Psoas muscle (tissue), 8 donors: ENCODE results near the gene HCN4. TPM values are rescaled to one million over a fixed set of nuclear protein-coding genes. Genes with fewer than 3 reads are reported as not detected.
A peak's percentile ranks its signal among the peaks of the same experiment; 100 is the strongest.
"Not testable (repeated sequence)": the region's sequence is repeated elsewhere in the genome, so short reads cannot be mapped to it uniquely, and the experiment has no call there.

Experiments
- ATAC-seq, 4 donors: fragments of 200-7000 bp; cut with Tn5 transposase; one replicate each; pipeline ENCODE4 v1.9.1; 2020; ENCODE audit warnings: moderate library complexity in 3 of 4, mild to moderate bottlenecking in 2 of 4
- DNase-seq, 2 donors: peaks; one replicate each; pipeline ENCODE4 v3.0.0-alpha.2; 2020
- H3K27ac ChIP-seq: fragments of 200-600 bp; one replicate; pipeline ENCODE4 v1.8.0; 2022
- H3K27me3 ChIP-seq, 3 donors: fragments of 200-600 bp in 1 of 3; one replicate each; pipeline versions ENCODE4 v1.6.1 to v1.8.0; 2013 to 2022; ENCODE audit warnings: low read length in 2 of 3, mild to moderate bottlenecking in 2 of 3, moderate library complexity in 1 of 3; ENCODE audit not compliant: insufficient read depth in 3 of 3
- H3K36me3 ChIP-seq, 2 donors: fragments of 200-600 bp in 1 of 2; one replicate each; pipeline versions ENCODE4 v1.6.1 to v1.8.0; 2013 to 2022; ENCODE audit warnings: low read depth in 1 of 2, mild to moderate bottlenecking in 1 of 2, moderate library complexity in 1 of 2; ENCODE audit not compliant: insufficient read depth in 1 of 2
- H3K4me1 ChIP-seq: fragments of 200-600 bp; one replicate; pipeline ENCODE4 v1.8.0; 2022
- H3K4me3 ChIP-seq: fragments of 200-600 bp; one replicate; pipeline ENCODE4 v1.8.0; 2022; ENCODE audit warnings: mild to moderate bottlenecking
- H3K9me3 ChIP-seq: fragments of 200-600 bp; one replicate; pipeline ENCODE4 v1.8.0; 2022
- WGBS, 3 donors: extraction: QIAGEN DNeasy Blood & Tissue Kit; methylation state at CpG; one replicate each; pipeline versions ENCODE4 v1.1.6 to v1.1.7; 2013; 5-methylcytosine and 5-hydroxymethylcytosine counted together
- intact Hi-C, 2 donors: fragments of 100-400 bp; cut with DNase I; formaldehyde crosslinking; loops; one replicate each; pipeline versions ENCODE4 v1.11.0 to v1.14.2; 2022
- polyA plus RNA-seq, 3 donors: library from polyadenylated mRNA; stranded (reverse); fragments of 200-250 nt; gene quantifications; one replicate each; pipeline ENCODE4 v1.2.3, GENCODE V29; 2013
- total RNA-seq, 4 donors: library from RNA; stranded (reverse); fragmentation: NEBNext Ultra II Directional in 2 of 4; extraction: Animal tissue kit (Norgen Biotek cat#: 25700) in 2 of 4; gene quantifications; one replicate each; pipeline versions ENCODE4 v1.2.1 to v1.2.4, GENCODE V29; 2021 to 2023
- TF ChIP-seq, protein P1 (sequence below): fragments of 200-600 bp; IDR thresholded peaks from one replicate; pipeline ENCODE4 v1.8.0; 2022; ENCODE audit warnings: antibody characterized with exemption
- donor health status: healthy with polysubstance abuse.
- donor health status: DM: no; HTN: no; CAD: no; lungs with moderate emphysema.
- donor health status: Bipolar disorder and iron deficiency.
- donor health status: healthy.
- donor health status: DM: yes; HTN: yes; CAD: no.
- donor health status: DM: no; HTN: no; CAD: no.
- donor health status: DM: no; HTN: no; CAD: no.
- donor health status: DM: yes; HTN: yes; CAD: no.

The HCN4 gene
- total and polyA plus RNA-seq, 7 donors, result not detected

DNA sequence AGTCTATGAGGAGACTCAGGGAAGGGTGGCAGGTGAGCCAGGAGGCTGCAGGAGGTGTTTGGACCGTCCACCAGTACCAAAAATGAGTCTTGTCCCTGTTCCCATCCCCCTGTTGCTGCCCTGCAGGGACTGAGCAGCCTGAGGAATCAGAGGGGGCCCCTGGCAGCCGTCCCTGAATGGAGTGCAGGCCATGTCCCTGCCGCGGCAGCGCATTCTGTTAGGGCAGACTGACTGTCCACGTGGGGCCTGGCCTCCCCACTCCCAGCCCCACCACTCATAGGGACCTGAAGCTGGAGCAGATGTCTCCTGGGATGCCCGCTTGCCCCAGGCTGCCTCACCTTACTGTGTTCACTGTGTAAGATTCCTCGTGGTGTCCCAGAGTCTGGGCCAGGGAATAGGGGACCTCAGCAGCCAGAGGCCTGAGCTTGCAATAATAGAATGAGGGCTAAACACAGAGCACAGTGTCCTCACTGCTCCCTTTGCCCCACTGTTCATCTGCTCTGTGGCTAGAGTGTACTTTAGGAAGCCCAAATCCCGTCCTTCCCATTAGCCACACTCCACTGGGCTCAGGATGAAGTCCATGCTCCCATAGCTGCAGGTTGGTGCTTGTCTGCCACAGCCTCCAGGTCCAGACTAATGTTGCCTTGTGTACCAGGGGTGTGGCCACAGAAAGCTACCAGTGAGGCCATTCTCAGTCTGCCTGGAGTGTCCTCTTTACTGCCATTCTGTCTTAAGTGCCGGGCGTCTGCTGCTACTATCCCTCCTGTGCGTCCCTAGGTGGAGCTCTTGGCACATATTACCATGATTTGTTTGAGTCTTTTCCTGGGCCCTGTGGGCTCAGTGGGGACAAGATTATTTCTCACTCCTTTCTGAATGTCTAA lies 63.2 kb downstream of the HCN4 start:
- no peak for DNase-seq
- no peaks in the 10 kb centered on the region for H3K9me3 ChIP-seq
- H3K4me1 ChIP-seq, result no peaks in the 10 kb centered on the region
- no peak overlapping the region for H3K4me3 ChIP-seq
- peak in 2 of 4 donors; percentile 38 to 41 for ATAC-seq
- WGBS, 3 donors, result 79 to 81% (median 80%) methylated on average over 12 of the region's 12 CpGs
- H3K27me3 ChIP-seq, result no peaks in the 10 kb centered on the region
- TF ChIP-seq, protein P1, sequence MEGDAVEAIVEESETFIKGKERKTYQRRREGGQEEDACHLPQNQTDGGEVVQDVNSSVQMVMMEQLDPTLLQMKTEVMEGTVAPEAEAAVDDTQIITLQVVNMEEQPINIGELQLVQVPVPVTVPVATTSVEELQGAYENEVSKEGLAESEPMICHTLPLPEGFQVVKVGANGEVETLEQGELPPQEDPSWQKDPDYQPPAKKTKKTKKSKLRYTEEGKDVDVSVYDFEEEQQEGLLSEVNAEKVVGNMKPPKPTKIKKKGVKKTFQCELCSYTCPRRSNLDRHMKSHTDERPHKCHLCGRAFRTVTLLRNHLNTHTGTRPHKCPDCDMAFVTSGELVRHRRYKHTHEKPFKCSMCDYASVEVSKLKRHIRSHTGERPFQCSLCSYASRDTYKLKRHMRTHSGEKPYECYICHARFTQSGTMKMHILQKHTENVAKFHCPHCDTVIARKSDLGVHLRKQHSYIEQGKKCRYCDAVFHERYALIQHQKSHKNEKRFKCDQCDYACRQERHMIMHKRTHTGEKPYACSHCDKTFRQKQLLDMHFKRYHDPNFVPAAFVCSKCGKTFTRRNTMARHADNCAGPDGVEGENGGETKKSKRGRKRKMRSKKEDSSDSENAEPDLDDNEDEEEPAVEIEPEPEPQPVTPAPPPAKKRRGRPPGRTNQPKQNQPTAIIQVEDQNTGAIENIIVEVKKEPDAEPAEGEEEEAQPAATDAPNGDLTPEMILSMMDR, result no peak
- peaks cover 0 to 72% of the 10 kb centered on the region in 2 donors for H3K36me3 ChIP-seq
- H3K27ac ChIP-seq, result no peak overlapping the region
- intact Hi-C loops, result no loop called here

DNA sequence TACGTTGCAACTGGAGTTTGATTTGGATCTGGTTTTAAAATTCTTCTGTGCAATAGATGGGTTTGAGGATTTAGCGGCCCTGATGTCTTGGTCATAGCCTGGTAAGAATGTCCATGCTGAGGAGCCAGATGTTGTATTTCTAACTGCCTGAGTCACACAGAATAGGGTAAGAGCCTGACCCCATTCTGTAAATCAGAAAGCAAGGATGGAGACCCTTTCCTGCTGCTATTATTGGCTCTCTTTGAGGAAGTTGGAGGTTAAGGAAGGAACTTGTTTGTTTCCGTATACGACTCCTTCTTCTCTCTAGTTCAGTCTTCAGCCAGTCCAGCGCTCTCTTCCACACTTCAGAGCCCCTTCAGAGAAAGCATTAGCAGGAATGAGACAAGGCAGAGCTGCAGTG lies 65.1 kb downstream of the HCN4 start:
- Histone ChIP-seq H3K27ac (no peak overlapping the region), H3K36me3 (peaks cover 0 to 91% of the 10 kb centered on the region in 2 donors), H3K4me1 (no peaks in the 10 kb centered on the region), H3K27me3 (no peaks in the 10 kb centered on the region), H3K4me3 (no peak overlapping the region), H3K9me3 (no peaks in the 10 kb centered on the region)
- TF ChIP-seq, protein P1, result no peak
- ATAC-seq (no peak), DNase-seq (no peak)
- 74 to 89% (median 76%) methylated on average over 5 of the region's 5 CpGs for WGBS, 3 donors
- intact Hi-C loops, result no loop called here

DNA sequence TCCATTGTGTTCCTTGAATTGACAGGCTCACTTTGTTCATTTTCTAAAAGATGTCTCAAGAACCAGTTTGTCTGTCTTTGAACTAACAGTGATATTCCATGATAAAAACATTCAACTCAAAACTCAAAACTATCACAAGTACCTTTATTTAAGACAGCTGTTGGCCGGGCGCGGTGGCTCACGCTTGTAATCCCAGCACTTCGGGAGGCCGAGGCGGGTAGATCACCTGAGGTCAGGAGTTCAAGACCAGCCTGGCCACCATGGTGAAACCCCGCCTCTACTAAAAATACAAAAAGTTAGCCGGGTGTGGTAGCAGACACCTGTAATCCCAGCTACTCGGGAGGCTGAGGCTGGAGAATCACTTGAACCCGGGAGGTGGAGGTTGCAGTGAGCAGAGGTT lies 68.5 kb downstream of the HCN4 start:
- H3K4me1 ChIP-seq, H3K9me3 ChIP-seq, H3K4me3 ChIP-seq, DNase-seq, H3K27ac ChIP-seq, intact Hi-C loops, ATAC-seq, H3K27me3 ChIP-seq: not testable (repeated sequence)
- WGBS, 3 donors, result 84 to 90% (median 89%) methylated on average over 11 of the region's 11 CpGs
- peaks cover 0 to 100% of the 10 kb centered on the region in 2 donors for H3K36me3 ChIP-seq

DNA sequence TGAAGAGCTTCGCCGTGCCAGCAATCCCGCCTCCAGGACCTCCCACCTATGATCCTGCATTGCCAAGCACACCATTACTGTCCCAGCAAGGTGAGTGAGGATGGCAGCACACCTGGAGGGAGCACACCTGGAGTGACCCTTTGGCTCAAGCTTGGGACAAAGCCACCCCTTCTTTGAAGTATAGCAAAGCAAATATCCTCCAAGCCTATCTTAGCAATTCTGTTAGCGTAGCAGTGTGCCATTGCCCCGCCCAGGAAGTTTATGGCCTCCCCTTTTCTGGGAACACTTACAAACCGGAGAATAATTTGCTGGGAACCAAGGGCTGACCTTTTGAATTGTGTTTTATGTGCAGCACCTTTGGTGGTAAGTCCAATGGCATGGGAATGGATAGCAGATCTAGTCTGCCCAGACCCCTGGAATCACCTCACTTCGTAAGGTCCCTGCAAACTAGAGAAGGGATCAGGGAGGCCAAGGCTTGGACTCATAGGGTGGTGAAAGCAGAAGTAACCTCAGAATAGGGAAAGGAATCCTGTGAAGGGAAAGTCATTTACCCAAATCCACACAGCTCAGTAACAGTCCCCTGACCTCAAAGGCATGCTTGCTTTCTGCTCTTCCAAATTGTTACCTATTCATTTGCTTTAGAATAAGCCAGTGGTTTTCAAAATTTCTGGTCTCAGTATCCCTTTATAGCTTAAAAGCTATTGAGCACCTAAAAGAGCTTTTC lies 70.1 kb downstream of the HCN4 start:
- Histone ChIP-seq H3K36me3 (peaks cover 0 to 100% of the 10 kb centered on the region in 2 donors), H3K4me1 (no peaks in the 10 kb centered on the region)

More for the DNA sequence above, 70.1 kb downstream of the HCN4 start:
- no peak for ATAC-seq
- no peak for DNase-seq
- intact Hi-C loops, result no loop called here
- TF ChIP-seq, protein P1, result no peak
- WGBS, 3 donors, result 87 to 92% (median 87%) methylated on average over 7 of the region's 7 CpGs
- no peak overlapping the region for H3K4me3 ChIP-seq
- H3K9me3 ChIP-seq, result no peaks in the 10 kb centered on the region
- no peak overlapping the region for H3K27ac ChIP-seq
- no peaks in the 10 kb centered on the region for H3K27me3 ChIP-seq
